Neural progenitor cell (in vitro differentiated cells): ENCODE results near the gene FAM114A2. TPM values are rescaled to one million over a fixed set of nuclear protein-coding genes. Genes with fewer than 3 reads are reported as not detected.

ENCODE experiments used
- DNase-seq: peaks from one replicate; pipeline ENCODE4 v3.0.0-alpha.2; 2016; ENCODE audit warnings: low spot score
- H2AFZ ChIP-seq: fragments of 200-600 bp; sonication (generic); replicated peaks from 2 replicates; pipeline ENCODE4 v1.6.1; 2016; ENCODE audit warnings: antibody characterized with exemption
- H3F3A ChIP-seq: fragments of 200-600 bp; sonication (generic); 2 replicates; pipeline ENCODE4 v1.6.1; 2016; ENCODE audit warnings: antibody characterized with exemption, low read depth
- H3K27ac ChIP-seq: fragments of 200-600 bp; sonication (generic); 2 replicates; pipeline ENCODE4 v1.5.1; 2016; ENCODE audit warnings: mild to moderate bottlenecking
- H3K27me3 ChIP-seq: fragments of 200-600 bp; sonication (generic); 2 replicates; pipeline ENCODE4 v1.6.1; 2016; ENCODE audit warnings: mild to moderate bottlenecking, moderate library complexity
- H3K36me3 ChIP-seq: fragments of 200-600 bp; sonication (generic); 2 replicates; pipeline ENCODE4 v1.5.1; 2016
- H3K4me1 ChIP-seq: fragments of 200-600 bp; sonication (generic); 2 replicates; pipeline ENCODE4 v1.6.1; 2016; ENCODE audit warnings: mixed run types
- H3K4me2 ChIP-seq: fragments of 200-600 bp; sonication (generic); 2 replicates; pipeline ENCODE4 v1.6.1; 2016
- H3K4me3 ChIP-seq: fragments of 200-600 bp; sonication (generic); 2 replicates; pipeline ENCODE4 v1.5.1; 2016
- H3K79me2 ChIP-seq: fragments of 200-600 bp; sonication (generic); 2 replicates; pipeline ENCODE4 v1.6.1; 2016; ENCODE audit warnings: low read depth
- H3K9ac ChIP-seq: fragments of 200-600 bp; sonication (generic); 2 replicates; pipeline ENCODE4 v1.6.1; 2016
- H3K9me3 ChIP-seq: fragments of 200-600 bp; sonication (generic); 2 replicates; pipeline ENCODE4 v1.5.1; 2016; ENCODE audit warnings: low read depth
- H4K20me1 ChIP-seq: fragments of 200-600 bp; sonication (generic); 2 replicates; pipeline ENCODE4 v1.6.1; 2016; ENCODE audit warnings: low read depth
- H3K27ac Mint-ChIP-seq: 3 replicates; pipeline ENCODE4 v1.8.0; 2021; ENCODE audit warnings: mixed read lengths
- H3K27me3 Mint-ChIP-seq: 2 replicates; pipeline ENCODE4 v1.8.0; 2022; ENCODE audit warnings: low read depth, mild to moderate bottlenecking, inconsistent platforms, moderate library complexity, mixed read lengths; ENCODE audit not compliant: insufficient read depth
- H3K36me3 Mint-ChIP-seq: 3 replicates; pipeline ENCODE4 v1.8.0; 2021; ENCODE audit warnings: mixed read lengths
- H3K4me1 Mint-ChIP-seq: 3 replicates; pipeline ENCODE4 v1.8.0; 2021; ENCODE audit warnings: mixed read lengths
- H3K4me3 Mint-ChIP-seq: 3 replicates; pipeline ENCODE4 v1.8.0; 2021; ENCODE audit warnings: mild to moderate bottlenecking, moderate library complexity, mixed read lengths
- H3K9me3 Mint-ChIP-seq: 3 replicates; pipeline ENCODE4 v1.8.0; 2020; ENCODE audit warnings: mixed read lengths
- EZH2 ChIP-seq: fragments of 200-600 bp; sonication (generic); IDR thresholded peaks from 2 replicates; pipeline ENCODE4 v1.6.1; 2017; ENCODE audit warnings: antibody characterized with exemption, mild to moderate bottlenecking, moderate library complexity
- EZH2phosphoT487 ChIP-seq: fragments of 200-600 bp; sonication (generic); IDR thresholded peaks from 2 replicates; pipeline ENCODE4 v1.6.1; 2017; ENCODE audit warnings: antibody characterized with exemption
- total RNA-seq: library from RNA; depleted of rRNA; stranded (reverse); fragments of >200 nt; gene quantifications from 2 replicates; pipeline ENCODE4 v1.2.3, GENCODE V29; 2015; ENCODE audit warnings: low replicate concordance
- TF ChIP-seq, protein P1 (sequence below): fragments of 200-600 bp; sonication (generic); IDR thresholded peaks from 2 replicates; pipeline ENCODE4 v1.5.1; 2017; ENCODE audit warnings: antibody characterized with exemption, mild to moderate bottlenecking

Gene FAM114A2
- total RNA-seq, 1 donor from 2014 or later = 13.2 TPM

DNA sequence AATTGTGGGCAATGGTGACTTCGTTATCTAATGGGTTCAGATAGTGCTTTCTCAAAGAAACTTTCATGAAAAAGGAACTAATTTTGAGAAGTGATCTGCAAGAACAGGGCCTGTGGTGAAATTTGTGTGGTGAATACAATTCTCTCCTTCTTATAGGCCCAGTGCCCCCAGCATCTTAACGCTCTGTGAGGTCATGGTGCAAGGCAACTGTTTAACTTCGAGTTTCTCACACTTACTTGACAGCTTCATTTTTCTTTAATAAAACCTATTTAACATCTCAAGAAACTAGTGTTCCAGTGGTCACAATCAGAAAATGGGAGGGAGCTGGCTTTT, 69.2 kb downstream of the FAM114A2 start:
- no peak overlapping the region for H3K4me3 ChIP-seq
- H2AFZ ChIP-seq = no peak overlapping the region
- H3K9me3 ChIP-seq = no peaks in the 10 kb centered on the region
- Mint-ChIP-seq H3K4me3 (no peak overlapping the region), H3K27ac (no peak overlapping the region), H3K4me1 (peaks cover 4% of the 10 kb centered on the region), H3K36me3 (no peaks in the 10 kb centered on the region), H3K9me3 (no peaks in the 10 kb centered on the region), H3K27me3 (peaks cover 9% of the 10 kb centered on the region)
- no peak overlapping the region for H3K9ac ChIP-seq
- H3K4me1 ChIP-seq = peaks cover 18% of the 10 kb centered on the region
- no peak overlapping the region for H3K27ac ChIP-seq
- no peak for DNase-seq
- no peaks in the 10 kb centered on the region for H3K27me3 ChIP-seq
- TF ChIP-seq EZH2phosphoT487 = no peak
- TF ChIP-seq, protein P1, sequence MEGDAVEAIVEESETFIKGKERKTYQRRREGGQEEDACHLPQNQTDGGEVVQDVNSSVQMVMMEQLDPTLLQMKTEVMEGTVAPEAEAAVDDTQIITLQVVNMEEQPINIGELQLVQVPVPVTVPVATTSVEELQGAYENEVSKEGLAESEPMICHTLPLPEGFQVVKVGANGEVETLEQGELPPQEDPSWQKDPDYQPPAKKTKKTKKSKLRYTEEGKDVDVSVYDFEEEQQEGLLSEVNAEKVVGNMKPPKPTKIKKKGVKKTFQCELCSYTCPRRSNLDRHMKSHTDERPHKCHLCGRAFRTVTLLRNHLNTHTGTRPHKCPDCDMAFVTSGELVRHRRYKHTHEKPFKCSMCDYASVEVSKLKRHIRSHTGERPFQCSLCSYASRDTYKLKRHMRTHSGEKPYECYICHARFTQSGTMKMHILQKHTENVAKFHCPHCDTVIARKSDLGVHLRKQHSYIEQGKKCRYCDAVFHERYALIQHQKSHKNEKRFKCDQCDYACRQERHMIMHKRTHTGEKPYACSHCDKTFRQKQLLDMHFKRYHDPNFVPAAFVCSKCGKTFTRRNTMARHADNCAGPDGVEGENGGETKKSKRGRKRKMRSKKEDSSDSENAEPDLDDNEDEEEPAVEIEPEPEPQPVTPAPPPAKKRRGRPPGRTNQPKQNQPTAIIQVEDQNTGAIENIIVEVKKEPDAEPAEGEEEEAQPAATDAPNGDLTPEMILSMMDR = no peak
- no peaks in the 10 kb centered on the region for H4K20me1 ChIP-seq
- peaks cover 7% of the 10 kb centered on the region for H3F3A ChIP-seq
- no peaks in the 10 kb centered on the region for H3K36me3 ChIP-seq
- no peak overlapping the region for H3K4me2 ChIP-seq
- H3K79me2 ChIP-seq = no peaks in the 10 kb centered on the region

DNA sequence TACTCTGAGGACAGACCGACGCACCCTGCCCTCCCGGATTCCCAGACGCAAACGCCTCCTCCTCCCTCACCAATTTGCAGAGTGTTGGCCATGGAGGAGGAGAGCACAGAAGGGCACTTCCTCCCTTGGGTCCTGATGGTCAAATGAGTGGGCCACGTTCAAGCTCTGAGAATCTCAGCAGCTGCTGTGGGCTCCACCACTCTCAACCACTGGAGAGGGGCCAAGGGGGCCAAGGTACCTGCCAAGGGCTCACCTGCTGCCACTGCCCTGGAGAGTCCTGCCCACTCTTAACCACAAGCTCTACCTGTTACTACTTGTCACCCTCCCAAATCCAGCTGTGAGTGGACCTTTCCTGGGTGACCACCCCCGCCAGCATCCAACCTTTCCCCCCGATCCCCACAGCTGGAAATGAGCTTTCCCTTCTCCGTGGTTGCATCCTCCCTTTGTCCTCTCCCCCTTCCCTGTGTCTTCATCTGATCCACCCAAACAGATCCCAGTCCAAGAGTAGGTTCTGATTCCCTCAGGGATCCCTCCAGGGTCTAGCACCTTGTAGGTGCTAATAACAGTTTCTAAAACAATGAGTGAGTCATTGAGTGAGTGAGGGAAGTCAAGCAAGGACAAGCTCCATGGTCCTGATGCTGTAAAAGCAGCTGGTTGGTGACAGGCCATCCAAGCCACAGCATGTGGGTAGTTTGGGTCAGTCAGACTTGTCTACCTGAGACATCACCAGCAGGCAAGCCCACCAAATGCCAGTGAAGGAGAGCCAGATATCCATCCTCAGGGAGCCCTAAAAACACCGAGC, 69.7 kb downstream of the FAM114A2 start:
- Histone ChIP-seq H3K36me3 (no peaks in the 10 kb centered on the region), H3K9me3 (no peaks in the 10 kb centered on the region), H3K27ac (no peak overlapping the region), H3K4me2 (no peak overlapping the region), H3F3A (peaks cover 7% of the 10 kb centered on the region), H3K27me3 (no peaks in the 10 kb centered on the region), H3K9ac (no peak overlapping the region), H3K4me1 (peaks cover 20% of the 10 kb centered on the region), H2AFZ (no peak overlapping the region), H3K79me2 (no peaks in the 10 kb centered on the region), H3K4me3 (no peak overlapping the region), H4K20me1 (no peaks in the 10 kb centered on the region)
- H3K4me3 Mint-ChIP-seq = no peak overlapping the region
- H3K9me3 Mint-ChIP-seq = no peaks in the 10 kb centered on the region
- no peak for TF ChIP-seq EZH2phosphoT487
- TF ChIP-seq, protein P1 = no peak
- TF ChIP-seq EZH2 = no peak
- DNase-seq = no peak
- H3K36me3 Mint-ChIP-seq = no peaks in the 10 kb centered on the region
- peaks cover 4% of the 10 kb centered on the region for H3K4me1 Mint-ChIP-seq
- H3K27ac Mint-ChIP-seq = peak overlapping the region; percentile 27
- peaks cover 9% of the 10 kb centered on the region for H3K27me3 Mint-ChIP-seq

DNA sequence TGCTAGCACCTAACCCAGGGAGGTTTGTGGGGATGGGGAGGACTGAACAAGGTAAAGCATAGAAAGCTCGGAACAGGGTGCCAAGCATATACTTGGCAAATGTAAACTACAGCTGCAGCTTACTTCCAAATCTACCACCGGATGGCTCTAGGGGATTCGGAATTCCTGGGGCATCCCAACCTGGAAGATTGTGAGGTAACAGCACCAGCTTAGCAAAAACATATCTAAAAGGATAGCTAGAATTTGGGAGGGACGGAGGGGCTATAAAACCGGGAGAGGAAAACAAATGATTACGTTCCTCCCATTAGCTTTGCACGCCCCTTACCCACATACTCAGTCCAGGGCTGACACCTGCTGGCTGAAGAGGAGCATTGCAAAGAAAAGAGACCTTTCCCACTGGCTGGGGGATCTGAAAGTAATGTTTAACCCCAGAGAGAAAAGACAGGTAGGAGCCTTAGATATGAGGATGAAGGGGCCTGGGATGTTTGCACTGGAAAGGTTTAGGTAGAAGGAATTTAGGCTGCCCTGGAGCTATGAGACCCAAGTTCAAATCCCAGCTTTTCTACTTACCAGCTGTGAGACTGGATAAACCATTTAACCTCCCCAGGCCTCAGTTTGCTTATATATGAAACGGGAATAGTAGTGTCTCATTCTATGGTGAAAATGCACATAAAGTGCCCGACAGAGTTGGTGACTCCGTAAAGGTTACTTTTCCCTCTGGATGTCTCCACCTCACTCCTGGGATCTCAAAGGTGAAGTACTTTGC, 73.6 kb downstream of the FAM114A2 start:
- H3K4me3 Mint-ChIP-seq = no peak overlapping the region
- Histone ChIP-seq H4K20me1 (no peaks in the 10 kb centered on the region), H3K4me2 (peak overlapping the region; percentile 48), H3K9me3 (no peaks in the 10 kb centered on the region), H3K79me2 (no peaks in the 10 kb centered on the region), H3K27ac (no peak overlapping the region), H3F3A (peaks cover under 1% of the 10 kb centered on the region), H3K27me3 (no peaks in the 10 kb centered on the region), H3K4me1 (peaks cover 17% of the 10 kb centered on the region), H2AFZ (peak overlapping the region; percentile 30), H3K36me3 (no peaks in the 10 kb centered on the region), H3K4me3 (no peak overlapping the region), H3K9ac (no peak overlapping the region)
- no peaks in the 10 kb centered on the region for H3K9me3 Mint-ChIP-seq
- no peak overlapping the region for H3K27ac Mint-ChIP-seq
- peaks cover 11% of the 10 kb centered on the region for H3K27me3 Mint-ChIP-seq
- DNase-seq = peak; percentile 83
- H3K36me3 Mint-ChIP-seq = no peaks in the 10 kb centered on the region
- peaks cover 11% of the 10 kb centered on the region for H3K4me1 Mint-ChIP-seq
- TF ChIP-seq, protein P1 = peak; percentile 97
- TF ChIP-seq EZH2phosphoT487 = no peak
